ENCODE measurements around the gene CAMSAP2. TPM values are rescaled to one million over a fixed set of nuclear protein-coding genes. Genes with fewer than 3 reads are reported as not detected.

The CAMSAP2 gene
- total RNA-seq, 1 donor: 50.3 TPM

GRCh38 chr1:200720199-200720598, 18.5 kb upstream of the CAMSAP2 start:
- Histone ChIP-seq H3K36me3 (ENCODE audit: insufficient read depth, low read length) (no peaks in the 10 kb centered on the region), H3K4me2 (ENCODE audit: insufficient read depth, low read length) (no peak overlapping the region), H3K27me3 (ENCODE audit: insufficient read depth, low read length) (no peaks in the 10 kb centered on the region), H3K27ac (ENCODE audit: low read depth, low read length) (no peak overlapping the region), H2AFZ (ENCODE audit: low read length) (no peak overlapping the region), H3K79me2 (ENCODE audit: insufficient read depth, low read length) (no peaks in the 10 kb centered on the region), H4K20me1 (ENCODE audit: insufficient read depth, low read length) (no peaks in the 10 kb centered on the region), H3K9me3 (ENCODE audit: low read depth, low read length) (no peaks in the 10 kb centered on the region), H3K4me3 (ENCODE audit: insufficient read depth, low read length) (no peak overlapping the region), H3K4me1 (ENCODE audit: insufficient read depth, low read length) (no peaks in the 10 kb centered on the region)
- TF ChIP-seq CTCF (IDR thresholded peaks at IDR 0.05; ENCODE audit: extremely low read depth, low read depth, low read length): no peak
- no peak for DNase-seq (ENCODE audit: insufficient read length, low spot score, missing footprints)

- H3K4me3 ChIP-seq (ENCODE audit: insufficient read depth, low read length): no peak overlapping the region
- no peaks in the 10 kb centered on the region for H4K20me1 ChIP-seq (ENCODE audit: insufficient read depth, low read length)
- no peaks in the 10 kb centered on the region for H3K79me2 ChIP-seq (ENCODE audit: insufficient read depth, low read length)
- peak; percentile 49 for DNase-seq (ENCODE audit: insufficient read length, low spot score, missing footprints)
- H3K9me3 ChIP-seq (ENCODE audit: low read depth, low read length): no peaks in the 10 kb centered on the region
- H3K27ac ChIP-seq (ENCODE audit: low read depth, low read length): no peak overlapping the region
- no peak overlapping the region for H2AFZ ChIP-seq (ENCODE audit: low read length)
- H3K4me2 ChIP-seq (ENCODE audit: insufficient read depth, low read length): no peak overlapping the region
- H3K36me3 ChIP-seq (ENCODE audit: insufficient read depth, low read length): no peaks in the 10 kb centered on the region
- no peaks in the 10 kb centered on the region for H3K27me3 ChIP-seq (ENCODE audit: insufficient read depth, low read length)
- no peaks in the 10 kb centered on the region for H3K4me1 ChIP-seq (ENCODE audit: insufficient read depth, low read length)
- TF ChIP-seq CTCF (IDR thresholded peaks at IDR 0.05; ENCODE audit: extremely low read depth, low read depth, low read length): no peak
Observed at GRCh38 chr1:200724064-200724463, 14.6 kb upstream of the CAMSAP2 start.

- no peak for TF ChIP-seq CTCF (IDR thresholded peaks at IDR 0.05; ENCODE audit: extremely low read depth, low read depth, low read length)
- no peak for DNase-seq (ENCODE audit: insufficient read length, low spot score, missing footprints)
Observed at GRCh38 chr1:200727257-200727656, 11.4 kb upstream of the CAMSAP2 start.

GRCh38 chr1:200729863-200730262, 8.8 kb upstream of the CAMSAP2 start:
- Histone ChIP-seq H3K79me2 (ENCODE audit: insufficient read depth, low read length) (no peaks in the 10 kb centered on the region), H3K27me3 (ENCODE audit: insufficient read depth, low read length) (no peaks in the 10 kb centered on the region), H3K4me3 (ENCODE audit: insufficient read depth, low read length) (no peak overlapping the region), H3K4me2 (ENCODE audit: insufficient read depth, low read length) (peak overlapping the region; percentile 46), H3K4me1 (ENCODE audit: insufficient read depth, low read length) (no peaks in the 10 kb centered on the region), H3K27ac (ENCODE audit: low read depth, low read length) (peak overlapping the region; percentile 3), H4K20me1 (ENCODE audit: insufficient read depth, low read length) (no peaks in the 10 kb centered on the region), H3K9me3 (ENCODE audit: low read depth, low read length) (no peaks in the 10 kb centered on the region), H3K36me3 (ENCODE audit: insufficient read depth, low read length) (no peaks in the 10 kb centered on the region), H2AFZ (ENCODE audit: low read length) (peak overlapping the region; percentile 90)
- TF ChIP-seq CTCF (IDR thresholded peaks at IDR 0.05; ENCODE audit: extremely low read depth, low read depth, low read length): no peak
- DNase-seq (ENCODE audit: insufficient read length, low spot score, missing footprints): no peak

More at GRCh38 chr1:200727257-200727656, 11.4 kb upstream of the CAMSAP2 start:
- no peaks in the 10 kb centered on the region for H3K9me3 ChIP-seq (ENCODE audit: low read depth, low read length)
- H3K4me3 ChIP-seq (ENCODE audit: insufficient read depth, low read length): no peak overlapping the region
- H3K27ac ChIP-seq (ENCODE audit: low read depth, low read length): no peak overlapping the region
- H3K27me3 ChIP-seq (ENCODE audit: insufficient read depth, low read length): no peaks in the 10 kb centered on the region
- H3K79me2 ChIP-seq (ENCODE audit: insufficient read depth, low read length): no peaks in the 10 kb centered on the region
- H3K4me1 ChIP-seq (ENCODE audit: insufficient read depth, low read length): no peaks in the 10 kb centered on the region
- no peaks in the 10 kb centered on the region for H4K20me1 ChIP-seq (ENCODE audit: insufficient read depth, low read length)
- no peak overlapping the region for H2AFZ ChIP-seq (ENCODE audit: low read length)
- H3K36me3 ChIP-seq (ENCODE audit: insufficient read depth, low read length): no peaks in the 10 kb centered on the region
- no peak overlapping the region for H3K4me2 ChIP-seq (ENCODE audit: insufficient read depth, low read length)

Data from osteoblast (primary cell).